Fibroblast of pulmonary artery (primary cell): ENCODE measurements around the gene PDSS2.
"Not testable (repeated sequence)": the region's sequence is repeated elsewhere in the genome, so short reads cannot be mapped to it uniquely, and the experiment has no call there.

Source experiments
- DNase-seq: peaks from one replicate; pipeline ENCODE4 v3.0.0-alpha.2; 2010; ENCODE audit warnings: low read depth
- H3K4me3 ChIP-seq: replicated peaks from 2 replicates; pipeline ENCODE4 v1.5.1; 2011; ENCODE audit warnings: low read depth, mild to moderate bottlenecking, control low read depth, low read length, moderate library complexity
- TF ChIP-seq, protein P1 (sequence below): IDR thresholded peaks from 2 replicates; pipeline ENCODE4 v1.5.1; 2011; ENCODE audit warnings: mild to moderate bottlenecking, control low read depth, low read length, inconsistent platforms; ENCODE audit errors: missing control alignments

The PDSS2 gene

GRCh38 chr6:107313776-107314175, 145.6 kb downstream of the PDSS2 start:
- H3K4me3 ChIP-seq, result no peak overlapping the region
- TF ChIP-seq, protein P1, sequence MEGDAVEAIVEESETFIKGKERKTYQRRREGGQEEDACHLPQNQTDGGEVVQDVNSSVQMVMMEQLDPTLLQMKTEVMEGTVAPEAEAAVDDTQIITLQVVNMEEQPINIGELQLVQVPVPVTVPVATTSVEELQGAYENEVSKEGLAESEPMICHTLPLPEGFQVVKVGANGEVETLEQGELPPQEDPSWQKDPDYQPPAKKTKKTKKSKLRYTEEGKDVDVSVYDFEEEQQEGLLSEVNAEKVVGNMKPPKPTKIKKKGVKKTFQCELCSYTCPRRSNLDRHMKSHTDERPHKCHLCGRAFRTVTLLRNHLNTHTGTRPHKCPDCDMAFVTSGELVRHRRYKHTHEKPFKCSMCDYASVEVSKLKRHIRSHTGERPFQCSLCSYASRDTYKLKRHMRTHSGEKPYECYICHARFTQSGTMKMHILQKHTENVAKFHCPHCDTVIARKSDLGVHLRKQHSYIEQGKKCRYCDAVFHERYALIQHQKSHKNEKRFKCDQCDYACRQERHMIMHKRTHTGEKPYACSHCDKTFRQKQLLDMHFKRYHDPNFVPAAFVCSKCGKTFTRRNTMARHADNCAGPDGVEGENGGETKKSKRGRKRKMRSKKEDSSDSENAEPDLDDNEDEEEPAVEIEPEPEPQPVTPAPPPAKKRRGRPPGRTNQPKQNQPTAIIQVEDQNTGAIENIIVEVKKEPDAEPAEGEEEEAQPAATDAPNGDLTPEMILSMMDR, result no peak
- no peak for DNase-seq

DNA sequence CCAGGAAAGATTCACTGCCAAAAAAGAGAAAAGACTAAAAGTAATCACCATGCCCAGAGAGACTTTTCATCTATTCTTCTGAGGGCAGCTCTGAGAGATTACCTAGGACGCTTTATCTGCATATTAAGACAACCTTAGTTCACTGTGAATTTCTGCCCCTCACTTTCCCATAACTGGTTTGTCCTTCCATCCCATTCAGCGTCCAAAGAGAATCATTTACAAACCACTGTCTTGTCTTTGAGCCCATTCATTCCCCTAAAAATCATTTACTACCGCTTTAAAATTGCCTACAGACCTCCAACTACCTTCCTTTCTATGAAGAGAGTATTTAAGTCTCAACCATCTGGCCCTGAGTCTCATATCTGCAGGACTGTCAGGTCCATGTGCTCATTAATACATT, 149.0 kb downstream of the PDSS2 start:
- TF ChIP-seq, protein P1, result no peak
- DNase-seq, result no peak
- no peak overlapping the region for H3K4me3 ChIP-seq

- no peak overlapping the region for H3K4me3 ChIP-seq
- no peak for DNase-seq
- TF ChIP-seq, protein P1, result no peak
Measured at GRCh38 chr6:107308677-107309076, 150.7 kb downstream of the PDSS2 start.

DNA sequence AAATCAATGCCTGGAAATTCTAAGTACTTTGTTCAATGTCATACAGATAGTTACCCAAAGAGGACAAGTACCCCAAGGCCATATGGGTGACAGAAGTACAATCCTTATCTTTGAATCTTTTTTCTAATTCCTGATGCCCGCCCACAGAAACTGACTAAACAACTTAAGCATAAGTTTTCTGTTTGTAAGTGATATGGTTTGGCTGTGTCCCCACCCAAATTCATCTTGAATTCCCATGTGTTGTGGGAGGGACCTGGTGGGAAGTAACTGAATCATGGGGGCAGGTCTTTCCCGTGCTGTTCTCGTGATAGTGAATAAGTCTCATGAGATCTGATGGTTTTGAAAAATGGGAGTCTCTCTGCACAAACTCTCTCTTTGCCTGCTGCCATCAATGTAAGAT, 153.4 kb downstream of the PDSS2 start:
- DNase-seq, H3K4me3 ChIP-seq: not testable (repeated sequence)

DNA sequence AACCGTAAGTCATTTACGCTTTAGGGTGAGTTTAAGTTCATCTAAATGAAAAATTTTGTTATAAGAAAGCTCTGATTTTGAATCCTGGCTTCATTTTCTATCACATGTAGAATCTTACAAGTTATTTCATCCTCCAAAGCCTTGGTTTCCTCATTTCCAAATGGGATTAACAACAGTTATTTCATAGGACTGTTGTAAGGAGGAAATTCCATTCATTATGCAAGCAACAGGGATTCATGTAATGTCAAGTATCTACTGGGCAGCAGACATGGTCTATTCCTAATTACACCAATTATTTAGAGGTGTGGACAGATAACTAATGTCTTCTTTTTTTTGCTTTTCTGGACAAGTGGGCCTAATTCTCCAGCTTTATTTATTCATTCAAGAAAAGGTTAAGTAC, 154.0 kb downstream of the PDSS2 start:
- TF ChIP-seq, protein P1, result no peak
- peak; percentile 23 for DNase-seq
- H3K4me3 ChIP-seq, result no peak overlapping the region

DNA sequence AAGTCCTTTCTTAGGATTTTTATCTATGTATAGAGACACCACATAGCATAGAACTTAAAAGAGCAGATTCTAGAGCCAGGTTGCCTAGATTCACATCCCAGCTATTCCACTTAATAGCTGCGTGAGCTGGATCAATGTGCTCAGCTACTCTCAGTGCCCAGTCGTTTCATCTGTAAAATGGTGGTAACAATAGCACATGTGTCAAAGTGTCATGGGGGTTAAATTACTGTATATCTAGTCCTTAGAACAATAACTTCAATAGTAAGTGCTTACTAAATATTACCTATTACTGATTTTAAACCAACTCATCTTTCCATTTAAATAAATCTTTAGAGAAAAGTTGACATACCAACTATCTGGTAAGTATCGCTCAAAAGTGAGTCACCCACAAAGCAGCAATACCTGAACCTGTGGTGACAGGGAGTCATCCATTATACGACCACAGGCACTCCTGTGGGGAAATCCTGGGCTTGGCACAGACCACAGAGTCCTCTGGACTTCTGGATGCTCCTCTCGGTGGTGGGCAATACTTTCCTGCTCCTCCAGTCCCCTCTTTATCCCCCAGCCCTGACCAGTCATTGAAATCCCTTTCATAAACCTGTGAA, 154.8 kb downstream of the PDSS2 start:
- no peak for DNase-seq
- H3K4me3 ChIP-seq, result no peak overlapping the region
- TF ChIP-seq, protein P1, result no peak

- H3K4me3 ChIP-seq, result no peak overlapping the region
- DNase-seq, result no peak
- TF ChIP-seq, protein P1, result no peak
Measured at GRCh38 chr6:107293350-107293749, 166.0 kb downstream of the PDSS2 start.
